ENCODE data around the gene PRLR.

The PRLR gene

GRCh38 chr5:35069188-35069587 is 161.1 kb downstream of the PRLR start:
- Histone ChIP-seq H3K36me3 (ENCODE audit: control insufficient read depth, low read length) (no peaks in the 10 kb centered on the region), H3K27me3 (ENCODE audit: control insufficient read depth, low read length) (no peaks in the 10 kb centered on the region), H4K20me1 (ENCODE audit: control insufficient read depth, insufficient read depth, low read depth, low read length) (no peaks in the 10 kb centered on the region), H3K9me2 (replicated peaks; ENCODE audit: control insufficient read depth, low read length) (no peaks in the 10 kb centered on the region), H3K4me1 (ENCODE audit: control insufficient read depth, low read length) (no peaks in the 10 kb centered on the region), H3K4me3 (ENCODE audit: low read length) (no peak overlapping the region), H3K4me2 (ENCODE audit: low read length) (no peak overlapping the region), H3K79me2 (ENCODE audit: control insufficient read depth, low read length) (no peaks in the 10 kb centered on the region), H3F3A (ENCODE audit: control insufficient read depth, insufficient read depth) (no peaks in the 10 kb centered on the region), H3K9me3 (ENCODE audit: control insufficient read depth, insufficient read depth, low read length) (peaks cover 4% of the 10 kb centered on the region; the same call in 1 of the 2 replicates), H3K27ac (ENCODE audit: low read depth, low read length) (no peak overlapping the region)
- TF ChIP-seq CTCF (IDR thresholded peaks at IDR 0.05; ENCODE audit: low read depth, low read length, poor library complexity, severe bottlenecking) (no peak), EZH2phosphoT487 (IDR thresholded peaks at IDR 0.05; ENCODE audit: borderline replicate concordance, low read length) (no peak)

GRCh38 chr5:35067985-35068384 is 162.3 kb downstream of the PRLR start:
- no peaks in the 10 kb centered on the region for H3K4me1 ChIP-seq (ENCODE audit: control insufficient read depth, low read length)

DNA sequence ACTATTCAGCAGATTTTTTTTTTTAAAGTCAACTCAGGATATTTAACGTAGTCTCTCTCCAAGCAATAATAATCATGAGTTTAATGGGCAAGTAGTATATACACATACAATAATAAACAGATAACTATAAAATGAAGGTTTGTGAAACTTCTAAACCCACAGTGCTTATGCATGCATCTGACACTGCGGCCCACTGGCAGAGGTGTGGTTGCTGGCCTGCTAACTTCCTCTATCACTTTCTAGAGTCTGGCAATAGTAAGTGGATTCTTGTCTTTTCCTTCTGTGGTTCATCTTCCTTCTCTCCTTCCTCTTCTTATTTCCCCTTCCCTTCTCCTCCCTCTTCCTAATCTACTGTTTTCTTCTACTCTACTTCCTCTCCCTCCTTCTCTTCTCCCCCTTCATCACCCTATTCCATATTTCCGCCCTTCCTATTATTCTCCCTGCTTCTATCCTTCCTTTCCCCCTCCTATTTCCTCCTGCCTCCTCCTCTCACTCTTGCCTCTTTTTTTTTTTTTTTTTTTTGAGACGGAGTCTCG is 164.0 kb downstream of the PRLR start:
- Histone ChIP-seq H3F3A (ENCODE audit: control insufficient read depth, insufficient read depth) (no peaks in the 10 kb centered on the region), H3K9me3 (ENCODE audit: control insufficient read depth, insufficient read depth, low read length) (no peaks in the 10 kb centered on the region), H4K20me1 (ENCODE audit: control insufficient read depth, insufficient read depth, low read depth, low read length) (no peaks in the 10 kb centered on the region), H3K36me3 (ENCODE audit: control insufficient read depth, low read length) (no peaks in the 10 kb centered on the region), H3K4me2 (ENCODE audit: low read length) (no peak overlapping the region), H3K4me3 (ENCODE audit: low read length) (no peak overlapping the region), H3K27ac (ENCODE audit: low read depth, low read length) (no peak overlapping the region), H3K27me3 (ENCODE audit: control insufficient read depth, low read length) (no peaks in the 10 kb centered on the region), H3K4me1 (ENCODE audit: control insufficient read depth, low read length) (no peaks in the 10 kb centered on the region), H3K9me2 (replicated peaks; ENCODE audit: control insufficient read depth, low read length) (no peaks in the 10 kb centered on the region), H3K79me2 (ENCODE audit: control insufficient read depth, low read length) (no peaks in the 10 kb centered on the region)
- TF ChIP-seq CTCF (IDR thresholded peaks at IDR 0.05; ENCODE audit: low read depth, low read length, poor library complexity, severe bottlenecking) (no peak), EZH2phosphoT487 (IDR thresholded peaks at IDR 0.05; ENCODE audit: borderline replicate concordance, low read length) (no peak)

More at GRCh38 chr5:35067985-35068384, 162.3 kb downstream of the PRLR start:
- no peak overlapping the region for H3K4me3 ChIP-seq (ENCODE audit: low read length)
- H4K20me1 ChIP-seq (ENCODE audit: control insufficient read depth, insufficient read depth, low read depth, low read length): no peaks in the 10 kb centered on the region
- H3K4me2 ChIP-seq (ENCODE audit: low read length): no peak overlapping the region
- no peaks in the 10 kb centered on the region for H3K79me2 ChIP-seq (ENCODE audit: control insufficient read depth, low read length)
- H3K9me2 ChIP-seq (replicated peaks; ENCODE audit: control insufficient read depth, low read length): no peaks in the 10 kb centered on the region
- no peaks in the 10 kb centered on the region for H3F3A ChIP-seq (ENCODE audit: control insufficient read depth, insufficient read depth)
- no peaks in the 10 kb centered on the region for H3K36me3 ChIP-seq (ENCODE audit: control insufficient read depth, low read length)
- no peaks in the 10 kb centered on the region for H3K27me3 ChIP-seq (ENCODE audit: control insufficient read depth, low read length)
- no peaks in the 10 kb centered on the region for H3K9me3 ChIP-seq (ENCODE audit: control insufficient read depth, insufficient read depth, low read length)
- TF ChIP-seq CTCF (IDR thresholded peaks at IDR 0.05; ENCODE audit: low read depth, low read length, poor library complexity, severe bottlenecking) (no peak), EZH2phosphoT487 (IDR thresholded peaks at IDR 0.05; ENCODE audit: borderline replicate concordance, low read length) (no peak)
- H3K27ac ChIP-seq (ENCODE audit: low read depth, low read length): no peak overlapping the region

Measured in DOHH2 (cell line).